Adrenal gland (tissue), 12 donors: ENCODE data around the gene GSK3B. TPM values are rescaled to one million over a fixed set of nuclear protein-coding genes. Genes with fewer than 3 reads are reported as not detected.

ENCODE experiments used
- DNase-seq, 7 donors: peaks; one replicate each; pipeline ENCODE4 v3.0.0-alpha.2; 2019 to 2020
- H3K27ac ChIP-seq, 5 donors: fragments of 200-600 bp; sonication (generic) in 4 of 5; 1 replicate in 3 of 5; 2 replicates in 2 of 5; pipeline versions ENCODE4 v1.5.1 to v1.8.0; 2016 to 2020; ENCODE audit warnings: mild to moderate bottlenecking in 1 of 5
- H3K27me3 ChIP-seq: fragments of 200-600 bp; 2 replicates; pipeline ENCODE4 v1.8.0; 2021
- H3K36me3 ChIP-seq, 2 donors: fragments of 200-600 bp; replicated peaks in 1 of 2; 1 replicate in 1 of 2; 2 replicates in 1 of 2; pipeline versions ENCODE4 v1.5.1 to v1.8.0; 2018 to 2022
- H3K4me1 ChIP-seq, 2 donors: fragments of 200-600 bp; replicated peaks in 1 of 2; 1 replicate in 1 of 2; 2 replicates in 1 of 2; pipeline versions ENCODE4 v1.5.1 to v1.8.0; 2018 to 2021
- H3K4me3 ChIP-seq, 4 donors: fragments of 200-600 bp; sonication (generic) in 3 of 4; one replicate each; pipeline ENCODE4 v1.5.1; 2016 to 2018
- H3K9me3 ChIP-seq, 3 donors: fragments of 200-600 bp; sonication (generic) in 1 of 3; replicated peaks in 1 of 3; 1 replicate in 2 of 3; 2 replicates in 1 of 3; pipeline versions ENCODE4 v1.5.1 to v1.8.0; 2016 to 2021
- POLR2A ChIP-seq, 2 donors: fragments of 450-650 bp; IDR thresholded peaks; one replicate each; pipeline ENCODE4 v1.6.1; 2017; ENCODE audit warnings: antibody characterized with exemption in 2 of 2, mild to moderate bottlenecking in 2 of 2, moderate library complexity in 1 of 2
- WGBS, 4 donors: extraction: QIAGEN DNeasy Blood & Tissue Kit in 2 of 4; methylation state at CpG; one replicate each; pipeline versions ENCODE4 v1.1.5 to v1.1.7; 2013 to 2017; 5-methylcytosine and 5-hydroxymethylcytosine counted together
- intact Hi-C, 2 donors: fragments of 100-400 bp; cut with DNase I; formaldehyde crosslinking; loops; one replicate each; pipeline versions ENCODE4 v1.14.1 to v1.15.0; 2022 to 2023
- polyA plus RNA-seq, 3 donors: library from polyadenylated mRNA; stranded (reverse); fragments of 200-250 nt in 2 of 3; fragments of 350-450 nt in 1 of 3; fragmentation: Illumina TruSeq in 1 of 3; extraction: RNeasy Lipid Tissue Mini Kit (QIAGEN cat#74804) in 1 of 3; gene quantifications; one replicate each; pipeline ENCODE4 v1.2.3, GENCODE V29; 2013 to 2014
- total RNA-seq, 9 donors: library from RNA; depleted of rRNA in 4 of 9; stranded (reverse); fragments of >200 nt in 4 of 9; fragments of 120-200 nt in 1 of 9; fragmentation: NEBNext Ultra II Directional in 1 of 9; extraction: Animal tissue kit (Norgen Biotek cat#: 25700) in 1 of 9; gene quantifications; one replicate each; pipeline versions ENCODE4 v1.1.0 to v1.2.4, GENCODE V29; 2013 to 2023
- TF ChIP-seq, protein P1 (sequence below), 6 experiments: fragments of 450-650 bp in 4 of 6; fragments of 200-600 bp in 2 of 6; sonication (generic) in 1 of 6; IDR thresholded peaks; 1 replicate in 5 of 6; 2 replicates in 1 of 6; pipeline versions ENCODE4 v1.5.1 to v1.8.0; 2016 to 2021; ENCODE audit warnings: antibody characterized with exemption in 6 of 6, mild to moderate bottlenecking in 2 of 6, moderate library complexity in 1 of 6
- donor health status: healthy with polysubstance abuse.
- donor health status: Bipolar disorder and iron deficiency.
- donor health status: DM: yes; HTN: yes; CAD: no.
- donor health status: DM: no; HTN: no; CAD: no.
- donor health status: DM: no; HTN: no; CAD: no.
- donor health status: DM: yes; HTN: yes; CAD: no.

GSK3B gene
- total and polyA plus RNA-seq, 12 donors = 10.0 to 63.7 (median 44.8) TPM

DNA sequence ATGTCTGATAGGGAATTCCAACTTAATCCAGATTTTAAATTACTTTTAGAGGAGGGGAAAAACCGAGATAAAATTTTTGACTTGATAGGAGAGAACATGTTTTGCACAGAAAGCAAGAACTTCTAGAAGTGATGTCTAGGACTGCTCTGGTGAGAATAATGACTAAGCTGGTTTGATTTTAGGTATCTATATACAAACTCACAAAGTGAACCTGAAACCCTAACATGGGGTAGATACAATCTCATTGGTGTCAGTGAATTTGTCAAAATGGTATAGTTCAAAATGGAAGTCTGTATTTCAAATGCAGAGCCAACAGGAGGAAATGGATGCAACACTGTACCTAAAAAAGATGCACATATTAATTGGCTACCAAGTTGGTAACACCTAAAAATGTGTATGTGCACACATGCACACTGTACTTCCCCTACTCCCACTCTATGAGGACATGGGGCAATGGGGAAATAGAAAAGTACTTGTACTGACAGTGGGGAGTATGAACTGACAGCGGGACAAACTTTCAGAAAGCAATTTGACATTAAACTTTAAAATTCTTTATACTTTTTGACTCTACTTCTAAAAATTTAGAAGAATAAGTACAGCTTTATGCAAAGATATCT lies 259.4 kb downstream of the GSK3B start:
- H3K27ac ChIP-seq = no peak overlapping the region
- TF ChIP-seq POLR2A (IDR thresholded peaks at IDR 0.05) = no peak
- TF ChIP-seq, protein P1, sequence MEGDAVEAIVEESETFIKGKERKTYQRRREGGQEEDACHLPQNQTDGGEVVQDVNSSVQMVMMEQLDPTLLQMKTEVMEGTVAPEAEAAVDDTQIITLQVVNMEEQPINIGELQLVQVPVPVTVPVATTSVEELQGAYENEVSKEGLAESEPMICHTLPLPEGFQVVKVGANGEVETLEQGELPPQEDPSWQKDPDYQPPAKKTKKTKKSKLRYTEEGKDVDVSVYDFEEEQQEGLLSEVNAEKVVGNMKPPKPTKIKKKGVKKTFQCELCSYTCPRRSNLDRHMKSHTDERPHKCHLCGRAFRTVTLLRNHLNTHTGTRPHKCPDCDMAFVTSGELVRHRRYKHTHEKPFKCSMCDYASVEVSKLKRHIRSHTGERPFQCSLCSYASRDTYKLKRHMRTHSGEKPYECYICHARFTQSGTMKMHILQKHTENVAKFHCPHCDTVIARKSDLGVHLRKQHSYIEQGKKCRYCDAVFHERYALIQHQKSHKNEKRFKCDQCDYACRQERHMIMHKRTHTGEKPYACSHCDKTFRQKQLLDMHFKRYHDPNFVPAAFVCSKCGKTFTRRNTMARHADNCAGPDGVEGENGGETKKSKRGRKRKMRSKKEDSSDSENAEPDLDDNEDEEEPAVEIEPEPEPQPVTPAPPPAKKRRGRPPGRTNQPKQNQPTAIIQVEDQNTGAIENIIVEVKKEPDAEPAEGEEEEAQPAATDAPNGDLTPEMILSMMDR (IDR thresholded peaks at IDR 0.05) = no peak
- H3K9me3 ChIP-seq = no peaks in the 10 kb centered on the region
- no peaks in the 10 kb centered on the region for H3K4me1 ChIP-seq
- WGBS, 4 donors = 89 to 98% (median 97%) methylated on average over 2 of the region's 2 CpGs
- no peak overlapping the region for H3K4me3 ChIP-seq
- intact Hi-C loops = no loop called here
- no peak for DNase-seq
- H3K36me3 ChIP-seq = no peaks in the 10 kb centered on the region
- no peaks in the 10 kb centered on the region for H3K27me3 ChIP-seq

DNA sequence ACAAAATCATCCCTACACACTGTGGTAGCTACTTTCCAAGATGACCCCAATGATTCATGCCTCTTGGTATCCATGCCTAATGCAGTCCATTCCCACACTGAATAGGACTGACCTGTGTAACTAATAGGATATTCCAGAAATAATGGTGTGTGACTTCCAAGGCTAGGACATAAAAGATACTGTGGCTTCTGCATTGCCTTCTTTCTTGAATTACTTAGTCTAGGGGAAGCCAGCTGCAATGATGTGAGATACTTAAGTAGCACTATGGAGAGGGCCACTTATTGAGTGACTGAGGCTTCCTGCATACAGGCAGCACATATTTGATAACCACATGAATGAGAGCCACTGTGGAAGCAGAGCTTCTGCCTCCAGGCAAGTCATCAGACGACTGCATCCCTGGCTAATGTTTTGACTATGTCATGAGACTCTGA lies 262.3 kb downstream of the GSK3B start:
- intact Hi-C loops = no loop called here
- no peak for TF ChIP-seq POLR2A (IDR thresholded peaks at IDR 0.05)
- H3K36me3 ChIP-seq = no peaks in the 10 kb centered on the region
- no peak overlapping the region for H3K27ac ChIP-seq
- H3K4me1 ChIP-seq = no peaks in the 10 kb centered on the region
- no peak for DNase-seq
- H3K27me3 ChIP-seq = no peaks in the 10 kb centered on the region
- H3K9me3 ChIP-seq = no peaks in the 10 kb centered on the region
- 57 to 100% (median 76%) methylated on average over 1 of the region's 1 CpG for WGBS, 4 donors
- no peak overlapping the region for H3K4me3 ChIP-seq

DNA sequence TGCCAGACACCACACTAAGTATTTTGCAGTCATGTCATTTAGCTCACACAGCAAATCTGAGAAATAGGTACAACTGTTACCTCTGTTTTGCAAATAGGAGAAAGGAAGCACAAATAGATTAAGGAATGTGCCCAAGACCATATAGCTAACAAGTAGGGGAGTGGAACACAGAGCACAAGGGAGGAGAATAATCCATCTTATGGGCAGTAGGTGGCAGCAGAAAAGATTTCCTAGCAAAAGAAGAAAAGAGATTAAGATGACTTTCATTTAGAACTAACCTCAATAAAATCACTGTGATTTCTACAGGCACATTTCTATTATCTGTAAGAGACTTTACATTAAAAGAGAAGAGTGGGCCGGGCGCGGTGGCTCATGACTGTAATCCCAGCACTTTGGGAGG lies 263.2 kb downstream of the GSK3B start:
- WGBS, 4 donors = 94 to 100% (median 96%) methylated on average over 3 of the region's 3 CpGs
- Histone ChIP-seq H3K27me3 (no peaks in the 10 kb centered on the region), H3K4me3 (no peak overlapping the region), H3K36me3 (no peaks in the 10 kb centered on the region), H3K27ac (no peak overlapping the region), H3K4me1 (no peaks in the 10 kb centered on the region), H3K9me3 (no peaks in the 10 kb centered on the region)
- no peak for DNase-seq
- intact Hi-C loops = no loop called here
- TF ChIP-seq, protein P1 (IDR thresholded peaks at IDR 0.05) = no peak
- no peak for TF ChIP-seq POLR2A (IDR thresholded peaks at IDR 0.05)

DNA sequence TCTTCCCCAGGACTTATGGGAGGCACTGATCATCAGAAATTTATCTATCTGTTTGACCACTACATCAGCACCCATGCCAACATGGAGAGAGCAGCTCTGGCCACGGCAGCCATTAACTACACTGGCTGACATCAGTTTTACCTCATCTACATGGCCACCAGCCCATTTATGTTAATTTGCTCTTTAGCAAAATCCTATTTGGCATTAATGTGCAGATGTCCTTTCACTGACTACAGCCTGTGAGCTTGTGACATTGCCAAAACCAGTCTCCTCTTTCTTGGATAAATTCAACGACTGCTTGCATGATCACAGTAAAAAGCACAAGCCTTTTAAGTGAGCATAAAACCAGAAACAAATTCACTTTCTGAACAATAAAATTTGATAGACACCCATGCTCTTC lies 264.8 kb downstream of the GSK3B start:
- WGBS, 4 donors = 65 to 80% (median 77%) methylated on average over 2 of the region's 2 CpGs

More for the DNA sequence above, 264.8 kb downstream of the GSK3B start:
- H3K4me3 ChIP-seq = no peak overlapping the region
- no peaks in the 10 kb centered on the region for H3K4me1 ChIP-seq
- DNase-seq = no peak
- no peak for TF ChIP-seq POLR2A (IDR thresholded peaks at IDR 0.05)
- TF ChIP-seq, protein P1 (IDR thresholded peaks at IDR 0.05) = no peak
- H3K27me3 ChIP-seq = no peaks in the 10 kb centered on the region
- no peak overlapping the region for H3K27ac ChIP-seq
- no peaks in the 10 kb centered on the region for H3K9me3 ChIP-seq
- intact Hi-C loops = no loop called here
- peaks cover 0 to 5% of the 10 kb centered on the region in 2 donors for H3K36me3 ChIP-seq
